ENCODE results near the gene TCAIM.

DNA sequence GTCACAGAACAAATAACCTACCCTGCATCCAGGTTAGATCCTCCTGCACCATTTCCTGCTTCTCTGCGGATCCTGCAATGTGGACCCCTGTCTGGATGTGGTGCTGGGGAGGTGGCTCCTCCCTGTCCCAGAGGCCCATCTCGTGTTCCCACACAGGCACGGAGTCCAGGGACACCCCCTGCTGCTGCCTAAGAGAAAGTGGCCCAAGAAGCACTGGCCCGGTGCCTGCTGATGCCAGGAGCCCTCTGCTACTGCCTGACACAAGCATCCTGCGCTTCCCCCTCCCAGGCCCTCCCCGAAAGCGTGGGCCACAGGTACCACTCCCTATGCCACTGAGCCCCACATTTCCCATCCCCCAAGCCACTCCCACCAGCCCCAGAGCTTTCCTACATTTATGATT is 90.3 kb downstream of the TCAIM start:
- TF ChIP-seq, protein P1, sequence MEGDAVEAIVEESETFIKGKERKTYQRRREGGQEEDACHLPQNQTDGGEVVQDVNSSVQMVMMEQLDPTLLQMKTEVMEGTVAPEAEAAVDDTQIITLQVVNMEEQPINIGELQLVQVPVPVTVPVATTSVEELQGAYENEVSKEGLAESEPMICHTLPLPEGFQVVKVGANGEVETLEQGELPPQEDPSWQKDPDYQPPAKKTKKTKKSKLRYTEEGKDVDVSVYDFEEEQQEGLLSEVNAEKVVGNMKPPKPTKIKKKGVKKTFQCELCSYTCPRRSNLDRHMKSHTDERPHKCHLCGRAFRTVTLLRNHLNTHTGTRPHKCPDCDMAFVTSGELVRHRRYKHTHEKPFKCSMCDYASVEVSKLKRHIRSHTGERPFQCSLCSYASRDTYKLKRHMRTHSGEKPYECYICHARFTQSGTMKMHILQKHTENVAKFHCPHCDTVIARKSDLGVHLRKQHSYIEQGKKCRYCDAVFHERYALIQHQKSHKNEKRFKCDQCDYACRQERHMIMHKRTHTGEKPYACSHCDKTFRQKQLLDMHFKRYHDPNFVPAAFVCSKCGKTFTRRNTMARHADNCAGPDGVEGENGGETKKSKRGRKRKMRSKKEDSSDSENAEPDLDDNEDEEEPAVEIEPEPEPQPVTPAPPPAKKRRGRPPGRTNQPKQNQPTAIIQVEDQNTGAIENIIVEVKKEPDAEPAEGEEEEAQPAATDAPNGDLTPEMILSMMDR (IDR thresholded peaks at IDR 0.05) = no peak
- TF ChIP-seq POLR2A (IDR thresholded peaks at IDR 0.05) = no peak
